Suprapubic skin (tissue), 4 donors: Measurements from ENCODE around the gene PVRIG.
"Not testable (repeated sequence)": the region's sequence is repeated elsewhere in the genome, so short reads cannot be mapped to it uniquely, and the experiment has no call there.

ENCODE experiments used
- CTCF ChIP-seq, 2 donors: fragments of 200-600 bp in 1 of 2; fragments of 450-650 bp in 1 of 2; sonication (generic) in 1 of 2; IDR thresholded peaks; one replicate each; pipeline ENCODE4 v1.5.1; 2016 to 2019; ENCODE audit warnings: antibody characterized with exemption in 2 of 2, mild to moderate bottlenecking in 1 of 2, moderate library complexity in 1 of 2
- EP300 ChIP-seq: sonication (generic); formaldehyde crosslinking; IDR thresholded peaks from one replicate; pipeline ENCODE4 v1.6.1; 2017; ENCODE audit warnings: antibody characterized with exemption
- POLR2A ChIP-seq, 2 donors: fragments of 450-650 bp; IDR thresholded peaks; one replicate each; pipeline ENCODE4 v1.6.1; 2017; ENCODE audit warnings: antibody characterized with exemption in 2 of 2, mild to moderate bottlenecking in 2 of 2, moderate library complexity in 2 of 2
- POLR2AphosphoS5 ChIP-seq, 3 donors: sonication (generic); formaldehyde crosslinking; IDR thresholded peaks; one replicate each; pipeline ENCODE4 v1.6.1; 2017; ENCODE audit warnings: antibody characterized with exemption in 3 of 3

GRCh38 chr7:100270046-100270918 is 50.5 kb downstream of the PVRIG start:
- TF ChIP-seq CTCF (IDR thresholded peaks at IDR 0.05); EP300; POLR2A (IDR thresholded peaks at IDR 0.05); POLR2AphosphoS5 (IDR thresholded peaks at IDR 0.05): not testable (repeated sequence)
